K562 (cell line): Measurements from ENCODE around the gene RSF1. TPM values are rescaled to one million over a fixed set of nuclear protein-coding genes. Genes with fewer than 3 reads are reported as not detected.
A peak's percentile ranks its signal among the peaks of the same experiment; 100 is the strongest.

Experiments used
- CCNT2 ChIP-seq: IDR thresholded peaks from 2 replicates; pipeline ENCODE4 v1.6.1; 2011; ENCODE audit warnings: borderline replicate concordance, low read depth, mild to moderate bottlenecking, moderate library complexity, mixed read lengths, low read length; ENCODE audit not compliant: insufficient read length; ENCODE audit errors: extremely low read depth
- CREBBP ChIP-seq: IDR thresholded peaks from one replicate; pipeline ENCODE4 v1.6.1; 2012; ENCODE audit warnings: low read depth, mild to moderate bottlenecking, control low read depth, inconsistent platforms, low read length
- KAT8 ChIP-seq: fragments of 450-650 bp; IDR thresholded peaks from 2 replicates; pipeline ENCODE4 v1.6.1; 2016; ENCODE audit warnings: low read depth, mild to moderate bottlenecking
- OTX1 ChIP-seq: fragments of 450-650 bp; formaldehyde crosslinking; IDR thresholded peaks from 2 replicates; pipeline ENCODE4 v1.4.0; 2022; ENCODE audit warnings: mild to moderate bottlenecking
- SMARCA5 ChIP-seq: fragments of 450-650 bp; IDR thresholded peaks from 2 replicates; pipeline ENCODE4 v1.6.1; 2016
- U2AF1 ChIP-seq: fragments of 200-400 bp; formaldehyde crosslinking; optimal IDR thresholded peaks from 2 replicates; pipeline ENCODE3; 2017; ENCODE audit warnings: mild to moderate bottlenecking, low read depth, low read length, moderate library complexity
- ZNF212 ChIP-seq: fragments of 450-650 bp; formaldehyde crosslinking; IDR thresholded peaks from 2 replicates; pipeline ENCODE4 v1.4.0; 2020; ENCODE audit warnings: mild to moderate bottlenecking
- polyA plus RNA-seq, 8 experiments: library from polyadenylated mRNA; depleted of rRNA in 4 of 8; stranded (reverse) in 5 of 8; unstranded in 3 of 8; fragments of >200 nt; fragmentation: Nextera tagmentation in 2 of 8; fragmentation: Illumina TruSeq in 1 of 8; extraction: Ambion mirVana in 2 of 8; extraction: Trizol in 1 of 8; gene quantifications; 2 replicates each; pipeline versions ENCODE4 v1.2.1 to v1.2.3, GENCODE V29; 2011 to 2014; ENCODE audit warnings: inconsistent platforms in 1 of 8, missing spikeins in 1 of 8
- total RNA-seq, 7 experiments: library from RNA; depleted of rRNA in 6 of 7; stranded (reverse); fragments of >200 nt in 6 of 7; fragmentation: Illumina TruSeq in 2 of 7; extraction: Trizol in 2 of 7; gene quantifications; 2 replicates each; pipeline versions ENCODE4 v1.2.1 to v1.2.3, GENCODE V29; 2011 to 2021; ENCODE audit warnings: low replicate concordance in 1 of 7
- TF ChIP-seq, protein P1 (sequence below): fragments of 450-650 bp; IDR thresholded peaks from 2 replicates; pipeline ENCODE4 v1.6.1; 2016; ENCODE audit warnings: mild to moderate bottlenecking, moderate library complexity
- TF ChIP-seq, protein P2 (sequence below): sonication (generic); formaldehyde crosslinking; IDR thresholded peaks from 2 replicates; pipeline ENCODE4 v1.8.0; 2023; ENCODE audit warnings: mild to moderate bottlenecking, missing genetic modification reagents
- TF ChIP-seq, protein P3 (sequence below): fragments of 450-650 bp; IDR thresholded peaks from 2 replicates; pipeline ENCODE4 v1.6.1; 2018; ENCODE audit warnings: mild to moderate bottlenecking, low read depth; ENCODE audit not compliant: partially characterized antibody
- TF ChIP-seq, protein P4 (sequence below), 2 experiments: fragments of 450-650 bp; IDR thresholded peaks; 2 replicates each; pipeline ENCODE4 v1.6.1; 2016

The RSF1 gene
- total and polyA plus RNA-seq, 9 of the 15 experiments (the other 6 are each of a cell fraction or from before 2014, with no cell fraction given) = 9.7 to 63.6 (median 42.8) TPM

DNA sequence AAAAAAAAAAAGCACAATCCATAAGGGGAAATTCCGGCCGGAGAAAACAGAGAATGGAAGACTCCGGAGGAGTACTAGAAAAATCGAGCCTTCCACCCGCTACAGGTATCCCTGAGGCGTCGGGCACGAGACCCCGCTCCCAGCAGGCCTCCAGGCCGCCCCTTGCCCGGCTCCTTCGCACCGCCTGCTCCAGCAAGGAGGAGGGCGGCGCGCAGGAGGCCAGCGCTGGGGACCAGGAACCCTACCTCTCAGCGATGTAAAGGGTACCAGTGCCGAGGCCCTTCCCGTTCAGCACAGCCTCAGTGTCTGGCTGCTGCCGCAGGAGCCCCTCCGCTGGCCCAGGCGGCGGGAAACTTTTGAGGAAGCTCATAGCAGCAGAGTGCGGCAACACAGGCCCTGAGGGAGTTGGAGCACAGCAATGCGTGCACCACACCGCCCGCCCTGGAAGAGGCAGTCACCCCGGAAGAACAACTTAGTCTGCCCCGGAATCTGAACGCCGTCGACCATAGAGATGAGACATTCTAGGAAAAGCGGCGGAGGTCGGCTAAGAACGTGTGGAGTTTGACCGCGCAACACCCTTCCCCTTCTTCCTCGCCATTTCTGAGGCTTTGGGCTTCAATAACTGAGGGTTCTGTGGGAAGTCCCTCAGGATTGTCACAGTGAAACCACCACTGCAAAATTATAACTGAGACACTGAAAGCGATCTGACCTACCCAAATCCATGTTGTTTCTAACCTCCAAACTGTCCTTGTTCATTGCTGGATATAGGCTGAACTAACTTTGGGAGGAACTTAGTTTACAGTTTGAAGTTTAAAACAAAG is 183.0 kb downstream of the RSF1 start, which contains the start of gene CLNS1A (continued):
- TF ChIP-seq, protein P1, sequence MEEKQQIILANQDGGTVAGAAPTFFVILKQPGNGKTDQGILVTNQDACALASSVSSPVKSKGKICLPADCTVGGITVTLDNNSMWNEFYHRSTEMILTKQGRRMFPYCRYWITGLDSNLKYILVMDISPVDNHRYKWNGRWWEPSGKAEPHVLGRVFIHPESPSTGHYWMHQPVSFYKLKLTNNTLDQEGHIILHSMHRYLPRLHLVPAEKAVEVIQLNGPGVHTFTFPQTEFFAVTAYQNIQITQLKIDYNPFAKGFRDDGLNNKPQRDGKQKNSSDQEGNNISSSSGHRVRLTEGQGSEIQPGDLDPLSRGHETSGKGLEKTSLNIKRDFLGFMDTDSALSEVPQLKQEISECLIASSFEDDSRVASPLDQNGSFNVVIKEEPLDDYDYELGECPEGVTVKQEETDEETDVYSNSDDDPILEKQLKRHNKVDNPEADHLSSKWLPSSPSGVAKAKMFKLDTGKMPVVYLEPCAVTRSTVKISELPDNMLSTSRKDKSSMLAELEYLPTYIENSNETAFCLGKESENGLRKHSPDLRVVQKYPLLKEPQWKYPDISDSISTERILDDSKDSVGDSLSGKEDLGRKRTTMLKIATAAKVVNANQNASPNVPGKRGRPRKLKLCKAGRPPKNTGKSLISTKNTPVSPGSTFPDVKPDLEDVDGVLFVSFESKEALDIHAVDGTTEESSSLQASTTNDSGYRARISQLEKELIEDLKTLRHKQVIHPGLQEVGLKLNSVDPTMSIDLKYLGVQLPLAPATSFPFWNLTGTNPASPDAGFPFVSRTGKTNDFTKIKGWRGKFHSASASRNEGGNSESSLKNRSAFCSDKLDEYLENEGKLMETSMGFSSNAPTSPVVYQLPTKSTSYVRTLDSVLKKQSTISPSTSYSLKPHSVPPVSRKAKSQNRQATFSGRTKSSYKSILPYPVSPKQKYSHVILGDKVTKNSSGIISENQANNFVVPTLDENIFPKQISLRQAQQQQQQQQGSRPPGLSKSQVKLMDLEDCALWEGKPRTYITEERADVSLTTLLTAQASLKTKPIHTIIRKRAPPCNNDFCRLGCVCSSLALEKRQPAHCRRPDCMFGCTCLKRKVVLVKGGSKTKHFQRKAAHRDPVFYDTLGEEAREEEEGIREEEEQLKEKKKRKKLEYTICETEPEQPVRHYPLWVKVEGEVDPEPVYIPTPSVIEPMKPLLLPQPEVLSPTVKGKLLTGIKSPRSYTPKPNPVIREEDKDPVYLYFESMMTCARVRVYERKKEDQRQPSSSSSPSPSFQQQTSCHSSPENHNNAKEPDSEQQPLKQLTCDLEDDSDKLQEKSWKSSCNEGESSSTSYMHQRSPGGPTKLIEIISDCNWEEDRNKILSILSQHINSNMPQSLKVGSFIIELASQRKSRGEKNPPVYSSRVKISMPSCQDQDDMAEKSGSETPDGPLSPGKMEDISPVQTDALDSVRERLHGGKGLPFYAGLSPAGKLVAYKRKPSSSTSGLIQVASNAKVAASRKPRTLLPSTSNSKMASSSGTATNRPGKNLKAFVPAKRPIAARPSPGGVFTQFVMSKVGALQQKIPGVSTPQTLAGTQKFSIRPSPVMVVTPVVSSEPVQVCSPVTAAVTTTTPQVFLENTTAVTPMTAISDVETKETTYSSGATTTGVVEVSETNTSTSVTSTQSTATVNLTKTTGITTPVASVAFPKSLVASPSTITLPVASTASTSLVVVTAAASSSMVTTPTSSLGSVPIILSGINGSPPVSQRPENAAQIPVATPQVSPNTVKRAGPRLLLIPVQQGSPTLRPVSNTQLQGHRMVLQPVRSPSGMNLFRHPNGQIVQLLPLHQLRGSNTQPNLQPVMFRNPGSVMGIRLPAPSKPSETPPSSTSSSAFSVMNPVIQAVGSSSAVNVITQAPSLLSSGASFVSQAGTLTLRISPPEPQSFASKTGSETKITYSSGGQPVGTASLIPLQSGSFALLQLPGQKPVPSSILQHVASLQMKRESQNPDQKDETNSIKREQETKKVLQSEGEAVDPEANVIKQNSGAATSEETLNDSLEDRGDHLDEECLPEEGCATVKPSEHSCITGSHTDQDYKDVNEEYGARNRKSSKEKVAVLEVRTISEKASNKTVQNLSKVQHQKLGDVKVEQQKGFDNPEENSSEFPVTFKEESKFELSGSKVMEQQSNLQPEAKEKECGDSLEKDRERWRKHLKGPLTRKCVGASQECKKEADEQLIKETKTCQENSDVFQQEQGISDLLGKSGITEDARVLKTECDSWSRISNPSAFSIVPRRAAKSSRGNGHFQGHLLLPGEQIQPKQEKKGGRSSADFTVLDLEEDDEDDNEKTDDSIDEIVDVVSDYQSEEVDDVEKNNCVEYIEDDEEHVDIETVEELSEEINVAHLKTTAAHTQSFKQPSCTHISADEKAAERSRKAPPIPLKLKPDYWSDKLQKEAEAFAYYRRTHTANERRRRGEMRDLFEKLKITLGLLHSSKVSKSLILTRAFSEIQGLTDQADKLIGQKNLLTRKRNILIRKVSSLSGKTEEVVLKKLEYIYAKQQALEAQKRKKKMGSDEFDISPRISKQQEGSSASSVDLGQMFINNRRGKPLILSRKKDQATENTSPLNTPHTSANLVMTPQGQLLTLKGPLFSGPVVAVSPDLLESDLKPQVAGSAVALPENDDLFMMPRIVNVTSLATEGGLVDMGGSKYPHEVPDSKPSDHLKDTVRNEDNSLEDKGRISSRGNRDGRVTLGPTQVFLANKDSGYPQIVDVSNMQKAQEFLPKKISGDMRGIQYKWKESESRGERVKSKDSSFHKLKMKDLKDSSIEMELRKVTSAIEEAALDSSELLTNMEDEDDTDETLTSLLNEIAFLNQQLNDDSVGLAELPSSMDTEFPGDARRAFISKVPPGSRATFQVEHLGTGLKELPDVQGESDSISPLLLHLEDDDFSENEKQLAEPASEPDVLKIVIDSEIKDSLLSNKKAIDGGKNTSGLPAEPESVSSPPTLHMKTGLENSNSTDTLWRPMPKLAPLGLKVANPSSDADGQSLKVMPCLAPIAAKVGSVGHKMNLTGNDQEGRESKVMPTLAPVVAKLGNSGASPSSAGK = peak; percentile 88
- TF ChIP-seq SMARCA5 (no peak), OTX1 (no peak; the same call in 1 of the 2 replicates), CREBBP (no peak), KAT8 (no peak), CCNT2 (peak; percentile 27), U2AF1 (no peak), ZNF212 (CRISPR knock-in tag) (no peak)
- TF ChIP-seq, protein P2, sequence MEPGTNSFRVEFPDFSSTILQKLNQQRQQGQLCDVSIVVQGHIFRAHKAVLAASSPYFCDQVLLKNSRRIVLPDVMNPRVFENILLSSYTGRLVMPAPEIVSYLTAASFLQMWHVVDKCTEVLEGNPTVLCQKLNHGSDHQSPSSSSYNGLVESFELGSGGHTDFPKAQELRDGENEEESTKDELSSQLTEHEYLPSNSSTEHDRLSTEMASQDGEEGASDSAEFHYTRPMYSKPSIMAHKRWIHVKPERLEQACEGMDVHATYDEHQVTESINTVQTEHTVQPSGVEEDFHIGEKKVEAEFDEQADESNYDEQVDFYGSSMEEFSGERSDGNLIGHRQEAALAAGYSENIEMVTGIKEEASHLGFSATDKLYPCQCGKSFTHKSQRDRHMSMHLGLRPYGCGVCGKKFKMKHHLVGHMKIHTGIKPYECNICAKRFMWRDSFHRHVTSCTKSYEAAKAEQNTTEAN (CRISPR knock-in tag) = 0 out of 2 replicates have a peak, but pooled peaks have one; percentile 33
- TF ChIP-seq, protein P3, sequence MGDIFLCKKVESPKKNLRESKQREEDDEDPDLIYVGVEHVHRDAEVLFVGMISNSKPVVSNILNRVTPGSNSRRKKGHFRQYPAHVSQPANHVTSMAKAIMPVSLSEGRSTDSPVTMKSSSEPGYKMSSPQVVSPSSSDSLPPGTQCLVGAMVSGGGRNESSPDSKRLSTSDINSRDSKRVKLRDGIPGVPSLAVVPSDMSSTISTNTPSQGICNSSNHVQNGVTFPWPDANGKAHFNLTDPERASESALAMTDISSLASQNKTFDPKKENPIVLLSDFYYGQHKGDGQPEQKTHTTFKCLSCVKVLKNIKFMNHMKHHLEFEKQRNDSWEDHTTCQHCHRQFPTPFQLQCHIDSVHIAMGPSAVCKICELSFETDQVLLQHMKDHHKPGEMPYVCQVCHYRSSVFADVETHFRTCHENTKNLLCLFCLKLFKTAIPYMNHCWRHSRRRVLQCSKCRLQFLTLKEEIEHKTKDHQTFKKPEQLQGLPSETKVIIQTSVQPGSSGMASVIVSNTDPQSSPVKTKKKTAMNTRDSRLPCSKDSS = no peak
- TF ChIP-seq, protein P4, sequence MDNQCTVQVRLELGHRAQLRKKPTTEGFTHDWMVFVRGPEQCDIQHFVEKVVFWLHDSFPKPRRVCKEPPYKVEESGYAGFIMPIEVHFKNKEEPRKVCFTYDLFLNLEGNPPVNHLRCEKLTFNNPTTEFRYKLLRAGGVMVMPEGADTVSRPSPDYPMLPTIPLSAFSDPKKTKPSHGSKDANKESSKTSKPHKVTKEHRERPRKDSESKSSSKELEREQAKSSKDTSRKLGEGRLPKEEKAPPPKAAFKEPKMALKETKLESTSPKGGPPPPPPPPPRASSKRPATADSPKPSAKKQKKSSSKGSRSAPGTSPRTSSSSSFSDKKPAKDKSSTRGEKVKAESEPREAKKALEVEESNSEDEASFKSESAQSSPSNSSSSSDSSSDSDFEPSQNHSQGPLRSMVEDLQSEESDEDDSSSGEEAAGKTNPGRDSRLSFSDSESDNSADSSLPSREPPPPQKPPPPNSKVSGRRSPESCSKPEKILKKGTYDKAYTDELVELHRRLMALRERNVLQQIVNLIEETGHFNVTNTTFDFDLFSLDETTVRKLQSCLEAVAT (IDR thresholded peaks at IDR 0.05) = 0 out of 4 replicates have a peak, but pooled peaks have one; percentile 4 to 12
